RPMI7951 (cell line): ENCODE measurements around the gene ESPNL. TPM values are rescaled to one million over a fixed set of nuclear protein-coding genes. Genes with fewer than 3 reads are reported as not detected.

ENCODE experiments used
- DNase-seq: peaks from one replicate; pipeline ENCODE4 v3.0.0-alpha.2; 2012; ENCODE audit warnings: low read depth
- total RNA-seq: library from RNA; depleted of rRNA; stranded (reverse); fragments of >200 nt; shearing (Covaris generic); gene quantifications from 2 replicates; pipeline ENCODE4 v1.2.3, GENCODE V29; 2014

The ESPNL gene
- total RNA-seq, 1 experiment from 2014 or later: under 0.01 TPM

- DNase-seq: no peak
Observed at GRCh38 chr2:238075397-238075796, 24.7 kb upstream of the ESPNL start.

- DNase-seq: no peak
Observed at GRCh38 chr2:238077292-238077691, 22.8 kb upstream of the ESPNL start.

- no peak for DNase-seq
Observed at GRCh38 chr2:238079874-238080327, 20.2 kb upstream of the ESPNL start.

- no peak for DNase-seq
Observed at GRCh38 chr2:238080518-238080917, 19.6 kb upstream of the ESPNL start.

GRCh38 chr2:238081150-238081549, 19.0 kb upstream of the ESPNL start:
- no peak for DNase-seq

- no peak for DNase-seq
Observed at GRCh38 chr2:238081561-238081960, 18.6 kb upstream of the ESPNL start.

- DNase-seq: no peak
Observed at GRCh38 chr2:238082151-238082550, 18.0 kb upstream of the ESPNL start.

GRCh38 chr2:238082827-238083226, 17.3 kb upstream of the ESPNL start:
- no peak for DNase-seq

GRCh38 chr2:238083919-238084318, 16.2 kb upstream of the ESPNL start:
- no peak for DNase-seq

GRCh38 chr2:238084761-238085160, 15.4 kb upstream of the ESPNL start:
- no peak for DNase-seq

- DNase-seq: no peak
Observed at GRCh38 chr2:238085899-238086298, 14.2 kb upstream of the ESPNL start.

- DNase-seq: no peak
Observed at GRCh38 chr2:238087211-238087610, 12.9 kb upstream of the ESPNL start.

- DNase-seq: no peak
Observed at GRCh38 chr2:238090887-238091286, 9.3 kb upstream of the ESPNL start.

- no peak for DNase-seq
Observed at GRCh38 chr2:238091436-238092060, 8.6 kb upstream of the ESPNL start.

- no peak for DNase-seq
Observed at GRCh38 chr2:238092486-238093035, 7.6 kb upstream of the ESPNL start.

GRCh38 chr2:238093181-238094140, 6.7 kb upstream of the ESPNL start:
- DNase-seq: no peak

- no peak for DNase-seq
Observed at GRCh38 chr2:238094438-238095022, 5.6 kb upstream of the ESPNL start.

- DNase-seq: no peak
Observed at GRCh38 chr2:238095143-238095542, 5.0 kb upstream of the ESPNL start.

GRCh38 chr2:238096311-238097011, 3.7 kb upstream of the ESPNL start:
- DNase-seq: no peak

- DNase-seq: no peak
Observed at GRCh38 chr2:238097201-238097987, 2.7 kb upstream of the ESPNL start.
